GM21576 (cell line): Measurements from ENCODE around the gene FNTB.

Experiments used
- ATAC-seq: cut with Tn5 transposase; IDR thresholded peaks from one replicate; pipeline ENCODE4 v1.9.1; 2021; ENCODE audit warnings: mild to moderate bottlenecking, moderate library complexity; ENCODE audit not compliant: unreplicated experiment

The FNTB gene

DNA sequence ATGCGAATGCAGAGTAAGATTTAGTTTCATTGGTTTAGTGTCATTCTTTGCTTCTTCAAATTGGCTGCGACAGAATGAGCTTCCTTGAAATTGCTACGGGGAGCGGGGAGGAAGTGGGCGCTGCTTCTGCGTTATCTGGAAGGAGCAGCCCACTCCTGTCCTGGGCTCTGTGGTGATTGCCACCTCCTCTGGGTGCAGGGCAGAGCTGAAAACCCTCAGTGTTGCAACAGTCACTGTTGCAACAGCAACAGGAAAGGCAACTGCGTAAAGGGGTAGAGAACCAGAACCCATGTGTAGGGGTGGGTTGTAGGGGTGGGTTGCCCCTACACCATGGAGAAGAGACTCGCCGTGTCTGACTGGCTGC, 57.9 kb downstream of the FNTB start:
- no peak for ATAC-seq

DNA sequence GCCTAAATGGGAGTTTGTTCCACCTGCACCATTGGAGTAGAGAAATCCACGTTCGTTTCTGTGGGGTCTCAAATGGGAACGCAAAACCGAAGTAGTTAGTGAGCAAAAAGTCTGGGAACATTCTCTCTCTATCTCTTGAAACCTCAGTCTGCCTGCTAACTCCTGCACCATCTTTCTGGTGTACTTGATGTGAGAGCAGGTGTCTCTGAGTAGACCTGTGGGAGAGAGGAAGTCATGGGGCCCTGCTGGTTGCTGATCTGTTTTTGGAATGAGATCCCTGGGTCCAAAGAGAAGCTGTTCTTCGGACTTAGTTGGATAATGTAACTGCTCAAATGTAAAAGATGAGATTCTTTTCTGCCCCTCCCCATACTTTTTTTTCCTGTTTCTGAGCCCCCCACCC, 58.3 kb downstream of the FNTB start:
- no peak for ATAC-seq

DNA sequence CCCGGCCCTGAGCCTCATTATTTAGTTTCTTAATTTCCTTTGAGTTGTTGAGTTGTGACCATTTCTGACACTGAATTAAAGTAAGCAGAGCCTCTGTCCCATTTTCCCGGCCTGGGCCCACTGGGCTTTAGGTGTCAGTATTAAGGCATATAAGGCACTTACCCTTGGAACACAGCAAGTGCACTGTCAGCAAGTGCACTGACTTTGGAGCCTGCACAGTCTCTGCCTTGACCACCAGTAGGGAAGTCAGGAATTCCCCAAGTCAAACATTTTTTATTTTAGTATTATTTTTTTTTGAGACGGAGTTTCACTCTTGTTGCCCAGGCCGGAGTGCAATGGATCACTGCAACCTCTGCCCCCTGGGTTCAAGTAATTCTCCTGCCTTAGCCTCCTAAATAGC, 59.0 kb downstream of the FNTB start:
- ATAC-seq: no peak

DNA sequence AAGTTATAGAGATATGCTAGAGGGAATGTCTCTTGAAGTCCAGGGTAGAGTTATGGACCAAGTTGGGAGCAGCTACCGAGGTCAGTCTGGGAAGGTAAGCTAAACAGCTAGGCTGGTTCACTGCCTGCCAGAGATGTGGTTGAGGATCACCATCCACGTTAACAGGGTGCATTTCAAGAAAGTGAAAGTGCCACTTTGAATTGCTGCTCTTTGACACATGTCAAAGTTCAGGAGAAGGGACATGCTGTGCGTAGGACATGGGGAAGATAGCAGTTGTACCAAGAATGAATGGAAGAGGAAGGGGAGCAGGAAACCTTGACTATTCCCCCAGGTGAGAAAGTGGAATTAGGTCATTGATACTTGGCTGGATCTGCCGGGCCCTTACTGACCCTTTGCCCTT, 66.1 kb downstream of the FNTB start:
- ATAC-seq: no peak

DNA sequence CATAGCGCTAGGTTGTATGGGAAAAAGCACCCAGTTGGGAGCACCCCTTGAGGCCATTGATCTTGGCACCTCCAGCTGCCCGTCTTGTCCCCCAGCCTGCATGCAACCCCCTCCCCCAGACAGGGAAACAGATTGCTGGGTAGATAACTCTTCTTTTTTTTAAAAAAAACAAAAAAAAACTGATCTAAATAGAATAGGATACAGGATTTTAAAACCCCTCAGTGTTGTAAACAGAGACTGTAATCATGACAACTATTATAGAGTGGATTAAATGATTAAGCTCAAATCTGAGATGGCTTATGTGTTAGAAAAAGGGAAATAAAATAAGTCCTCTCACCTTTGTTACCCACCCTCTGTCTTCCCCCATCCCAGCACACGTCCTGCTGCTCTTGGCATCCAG, 66.8 kb downstream of the FNTB start:
- ATAC-seq: no peak

DNA sequence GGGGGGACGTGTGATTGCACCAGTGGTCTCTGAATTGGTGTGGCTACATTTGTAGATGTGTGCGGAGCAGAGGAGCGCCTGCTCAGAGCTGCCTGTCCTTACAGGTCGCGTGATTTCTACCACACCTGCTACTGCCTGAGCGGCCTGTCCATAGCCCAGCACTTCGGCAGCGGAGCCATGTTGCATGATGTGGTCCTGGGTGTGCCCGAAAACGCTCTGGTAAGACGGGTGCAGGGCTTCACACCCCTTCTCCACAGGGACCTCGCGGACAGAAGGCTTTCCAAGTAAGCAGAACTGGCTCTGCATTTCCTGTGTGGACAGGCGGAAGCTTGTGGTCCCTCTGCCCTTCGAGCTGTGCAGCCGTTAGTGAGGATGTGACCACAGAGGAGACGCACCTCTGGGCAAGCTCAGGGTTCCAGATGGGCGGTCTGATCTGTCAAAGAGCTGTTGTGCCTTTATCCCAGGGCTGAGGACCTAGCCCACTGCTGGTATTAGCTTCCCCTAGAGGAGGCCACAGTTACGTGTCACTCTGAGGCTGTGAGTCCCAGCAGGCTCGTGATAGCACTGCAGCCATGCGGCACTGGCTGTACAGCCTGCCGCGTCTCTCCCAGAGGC, 67.9 kb downstream of the FNTB start:
- no peak for ATAC-seq

DNA sequence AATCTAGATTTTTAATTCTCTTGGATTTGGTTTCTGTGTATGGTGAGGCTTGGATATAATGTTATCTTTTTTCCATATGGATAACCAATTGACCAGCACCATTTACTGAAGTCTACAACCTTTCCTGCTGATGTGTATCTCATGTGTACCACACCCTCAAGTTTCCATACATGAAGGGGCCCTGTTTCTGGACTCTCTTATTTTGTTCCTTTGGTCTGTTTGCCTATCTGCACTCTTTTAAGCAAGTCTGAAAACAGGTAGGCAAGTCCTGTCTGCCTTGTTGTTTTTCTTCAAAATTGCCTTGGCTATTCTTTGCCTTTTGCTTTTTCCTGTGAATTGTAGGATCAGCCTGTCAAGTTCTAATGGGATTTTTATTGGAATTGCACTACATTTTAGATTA, 71.0 kb downstream of the FNTB start:
- no peak for ATAC-seq

DNA sequence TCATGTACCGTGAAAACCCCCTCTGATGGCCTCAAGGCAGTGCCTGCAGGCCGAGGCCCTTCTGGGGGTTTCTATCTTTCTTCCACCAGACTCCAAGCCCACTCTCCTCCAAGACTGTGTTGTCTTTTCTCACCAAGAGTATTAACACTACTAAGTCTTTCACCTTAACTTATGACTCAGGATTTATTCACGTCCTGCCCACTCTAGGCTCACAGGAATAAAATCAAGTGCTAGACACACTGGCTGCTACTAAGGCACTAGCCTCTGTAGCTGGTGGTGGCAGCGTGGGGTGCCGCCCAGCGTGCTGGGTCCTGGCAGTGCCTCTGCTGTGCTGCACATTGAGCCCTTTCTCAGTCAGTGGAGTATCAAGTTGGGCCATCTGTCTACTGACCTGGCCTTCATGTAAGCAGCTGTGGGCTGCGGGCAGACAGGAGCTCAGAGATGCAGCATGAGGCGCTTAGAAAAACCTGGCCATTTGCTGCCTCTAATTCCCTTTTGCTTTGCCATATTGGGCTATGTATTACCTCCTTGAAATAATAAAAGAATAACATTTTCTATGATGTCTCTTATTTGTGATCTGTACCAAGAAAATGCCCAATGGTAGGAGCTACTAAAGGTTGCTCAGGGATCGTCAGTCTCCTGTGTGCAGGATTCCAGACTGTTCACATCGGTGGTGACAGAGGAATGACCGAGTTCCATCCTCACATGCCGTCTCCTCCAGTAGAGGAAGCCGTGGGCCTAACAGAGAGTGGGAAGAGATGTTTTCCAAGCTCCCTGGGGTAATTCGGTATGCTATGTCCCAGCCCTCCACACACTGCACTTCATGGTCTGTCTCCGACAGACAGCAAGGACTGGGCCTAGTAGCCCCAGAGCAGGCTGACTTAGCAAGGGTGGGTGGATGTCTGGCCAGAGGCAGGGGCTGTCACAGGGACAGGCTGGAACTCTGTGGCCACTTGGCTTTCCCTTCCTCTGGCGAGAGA, 75.7 kb downstream of the FNTB start:
- no peak for ATAC-seq

DNA sequence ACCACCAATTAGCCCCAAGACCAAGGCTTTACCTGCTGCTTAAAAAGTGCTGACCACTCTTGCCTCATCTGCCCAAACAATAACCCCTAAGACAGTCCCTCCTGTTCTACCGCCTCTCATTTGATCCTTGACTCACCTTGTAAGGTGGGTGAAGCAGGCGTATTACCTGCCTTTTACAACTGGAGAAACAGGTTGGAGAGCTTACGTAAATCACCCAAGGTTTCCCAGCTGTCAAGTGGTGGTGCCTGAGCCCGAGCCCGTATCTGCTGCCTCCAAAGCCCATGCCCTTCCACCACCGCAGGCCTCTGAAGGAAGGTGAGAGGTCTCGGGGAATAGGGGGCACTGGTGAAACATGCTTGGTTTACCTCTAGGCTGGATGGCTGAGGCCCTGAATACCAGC, 79.0 kb downstream of the FNTB start:
- no peak for ATAC-seq

DNA sequence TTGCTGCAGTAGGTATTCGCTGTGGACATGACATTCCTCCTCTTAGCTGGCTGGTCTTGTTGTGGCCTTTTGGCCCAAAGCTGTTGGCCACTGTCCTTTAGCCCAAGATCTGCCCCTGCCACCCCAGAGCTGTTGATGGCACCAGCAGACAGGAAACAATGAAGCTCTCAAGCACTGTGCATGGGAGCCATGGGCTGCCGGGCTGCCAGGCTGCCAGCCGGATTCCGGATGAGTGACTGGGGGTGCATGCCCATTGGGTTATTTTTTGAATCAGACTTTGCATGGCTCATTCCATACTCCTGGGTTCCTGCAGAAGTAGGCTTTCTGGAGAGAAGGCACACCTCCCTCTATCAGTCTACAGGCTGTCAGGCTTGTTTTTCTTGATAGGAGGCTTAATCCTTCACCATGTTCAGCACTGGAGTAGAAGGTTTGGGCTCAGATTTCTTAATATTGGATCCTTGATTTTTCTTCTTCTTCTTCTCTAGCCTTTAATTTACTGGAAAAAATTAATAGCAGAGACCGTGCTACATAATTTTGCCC, 83.2 kb downstream of the FNTB start:
- ATAC-seq: no peak

DNA sequence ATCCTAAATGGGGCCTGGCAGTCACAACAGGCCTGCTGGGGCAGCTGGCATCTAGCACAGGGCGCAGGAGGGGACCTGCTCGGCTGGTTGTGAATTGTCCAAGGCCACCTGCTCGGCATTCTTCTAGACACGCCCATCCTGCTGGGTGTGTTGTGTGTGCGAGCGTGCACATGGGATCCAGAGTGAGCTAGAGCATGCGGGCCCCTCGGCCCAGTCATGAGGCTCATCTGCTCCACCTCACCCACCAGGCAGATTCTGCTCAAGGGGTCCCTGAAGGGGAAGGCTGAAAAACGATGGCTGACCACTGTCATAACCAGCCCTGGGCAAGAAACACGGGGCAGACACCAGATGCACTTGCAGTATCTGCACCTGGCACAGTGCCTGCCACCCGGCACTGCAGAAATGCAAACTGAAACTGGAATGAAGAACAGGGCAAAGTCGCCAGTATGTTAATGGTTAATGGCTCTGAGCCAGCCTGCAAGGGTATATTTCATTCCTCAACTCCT, 83.8 kb downstream of the FNTB start:
- no peak for ATAC-seq

DNA sequence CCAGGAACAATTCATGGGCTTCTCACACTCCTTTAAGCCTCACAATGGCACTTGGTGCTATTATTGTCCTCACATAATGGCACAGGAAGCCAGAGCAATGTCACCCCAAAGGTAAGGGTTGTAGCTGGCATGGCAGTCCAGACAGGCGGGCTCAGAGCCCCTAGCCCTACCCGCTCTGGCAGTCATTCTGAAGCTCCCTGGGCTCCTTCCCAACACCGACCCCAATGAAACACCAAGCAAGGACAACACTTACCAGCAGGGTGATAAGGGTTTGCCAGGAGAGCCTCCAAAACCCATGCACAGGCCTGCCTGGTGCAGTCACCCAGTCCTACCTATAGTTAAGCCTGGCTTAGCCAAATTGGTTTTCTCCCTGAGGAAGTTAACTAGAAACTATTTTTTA, 84.8 kb downstream of the FNTB start:
- ATAC-seq: no peak

DNA sequence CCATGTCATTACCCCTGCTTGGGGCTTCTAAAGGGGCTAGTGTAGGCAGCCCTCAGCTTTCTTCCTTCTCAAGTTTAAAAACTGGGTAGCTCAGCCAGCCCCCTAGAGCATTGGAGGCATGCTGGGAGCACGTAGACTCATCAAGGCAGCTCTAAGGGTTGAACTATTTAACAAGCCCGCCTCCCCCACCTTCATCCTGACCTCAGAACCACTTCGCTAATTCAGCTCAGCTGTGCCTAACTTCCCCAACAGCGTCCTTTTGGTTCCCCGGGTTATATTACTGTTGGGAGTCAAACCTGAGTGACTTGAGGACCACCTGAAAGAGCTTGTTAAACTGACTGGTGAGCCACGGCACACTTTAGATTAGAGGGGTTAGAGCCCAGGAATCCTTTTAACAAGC, 85.6 kb downstream of the FNTB start:
- ATAC-seq: no peak

DNA sequence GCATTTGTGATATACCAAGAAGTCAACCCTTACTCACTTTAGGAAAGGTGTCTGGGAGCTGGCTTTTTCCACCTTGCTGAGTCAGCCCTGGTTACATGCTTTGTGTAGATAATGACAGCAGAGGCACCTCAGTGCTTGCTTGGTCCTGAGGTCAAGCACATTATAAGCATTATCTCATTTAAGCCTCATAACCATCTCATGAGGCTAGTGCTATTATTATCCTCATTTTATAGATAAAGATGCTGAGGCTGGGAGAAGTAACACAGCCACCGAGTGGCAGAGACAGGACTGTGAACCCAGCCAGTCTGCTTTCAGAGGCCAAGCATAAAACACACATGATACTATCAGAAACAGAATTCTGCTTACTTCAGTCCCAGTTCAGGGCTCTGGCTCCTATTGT, 86.2 kb downstream of the FNTB start:
- no peak for ATAC-seq

DNA sequence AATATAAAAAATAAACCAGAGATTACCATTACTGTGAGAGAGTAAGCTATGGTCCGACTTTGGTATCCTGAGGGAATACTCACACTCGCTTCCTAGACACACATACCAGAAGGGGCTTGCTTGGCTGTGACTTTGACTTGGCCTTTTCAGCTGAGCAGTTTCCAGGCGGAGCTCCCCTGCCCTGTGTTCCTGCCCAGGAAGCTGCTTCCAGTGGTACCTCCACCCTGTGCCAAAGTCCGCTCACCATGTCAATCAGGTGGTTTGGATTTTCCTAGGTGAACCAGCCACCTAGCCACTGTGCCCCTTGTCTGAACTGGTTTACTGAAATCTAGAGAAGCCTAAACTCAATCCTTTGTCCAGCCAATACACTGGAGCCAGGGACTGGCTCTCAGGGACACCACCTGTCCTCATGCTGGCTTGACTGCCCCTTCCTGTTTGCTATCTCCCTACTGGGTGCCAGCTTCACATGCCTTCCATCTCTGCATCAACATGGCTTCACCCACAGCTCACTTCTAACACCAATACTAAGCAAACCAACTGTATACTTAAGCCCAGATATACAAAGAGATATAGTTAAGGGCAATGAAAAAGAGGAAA, 87.0 kb downstream of the FNTB start:
- no peak for ATAC-seq

DNA sequence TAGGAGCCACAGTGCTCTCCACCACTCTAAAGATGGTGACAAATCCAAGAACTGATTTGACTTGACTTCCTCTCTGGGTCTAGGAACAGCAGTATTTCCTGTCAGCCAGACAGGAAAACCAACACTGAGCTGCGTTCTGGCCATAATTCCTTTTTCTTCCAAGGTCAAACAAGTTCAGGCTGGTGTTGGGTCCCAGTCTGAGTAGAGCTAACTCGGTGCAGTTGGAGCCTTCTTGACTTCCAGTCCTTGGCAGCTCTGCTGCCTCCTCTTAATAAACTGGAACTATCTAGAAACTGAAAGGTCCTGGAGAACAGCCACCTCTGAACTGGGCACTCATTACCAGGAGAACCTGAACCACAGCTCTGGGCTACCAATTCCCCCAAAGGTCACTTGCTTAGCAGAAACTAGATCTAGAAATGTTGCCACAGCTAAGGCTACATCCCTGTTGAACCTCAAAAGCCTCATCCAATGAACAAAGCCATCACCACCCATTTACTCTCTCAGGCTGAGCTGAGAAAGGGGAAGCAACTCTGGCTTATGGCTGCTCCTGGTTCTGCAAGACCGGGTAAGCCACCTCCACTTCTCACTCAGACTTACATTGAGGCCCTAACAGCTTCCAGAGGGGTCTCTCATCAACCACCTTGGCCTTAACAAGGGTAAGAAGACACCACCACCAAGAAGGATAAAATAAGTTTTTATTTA, 87.9 kb downstream of the FNTB start:
- ATAC-seq: no peak

DNA sequence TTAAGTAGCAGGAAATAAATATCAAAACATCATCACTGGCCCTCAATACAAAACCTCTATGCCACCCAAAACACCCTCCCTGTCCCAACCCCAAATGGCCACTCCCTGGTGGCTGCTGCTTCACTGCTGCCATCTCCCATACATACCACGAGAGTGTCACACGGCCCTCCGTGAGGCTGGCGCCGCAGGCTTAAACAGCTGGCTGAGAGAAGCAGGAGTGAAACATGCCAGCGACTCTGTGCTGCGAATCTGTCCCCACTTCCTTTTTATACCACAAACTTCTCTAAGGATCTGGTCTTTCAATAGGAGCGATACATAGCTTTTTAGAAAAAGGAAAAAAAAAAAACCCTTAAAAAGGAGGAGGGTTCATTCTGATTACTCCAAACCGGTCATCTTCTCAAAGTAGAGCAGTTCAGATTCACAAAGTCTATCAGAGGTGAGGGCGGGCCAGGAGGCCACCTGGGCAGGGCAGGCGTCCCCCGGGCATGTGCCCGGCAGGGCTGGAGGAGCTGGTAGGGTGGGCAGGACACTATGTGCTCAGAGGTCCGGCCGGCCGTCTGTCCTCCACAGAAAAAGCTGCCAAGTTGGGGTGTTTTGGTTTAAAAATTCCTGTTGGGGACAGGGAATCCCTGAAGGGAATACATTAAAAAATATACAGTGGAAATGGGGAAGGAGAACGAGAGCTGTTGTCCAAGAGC, 89.1 kb downstream of the FNTB start:
- no peak for ATAC-seq

DNA sequence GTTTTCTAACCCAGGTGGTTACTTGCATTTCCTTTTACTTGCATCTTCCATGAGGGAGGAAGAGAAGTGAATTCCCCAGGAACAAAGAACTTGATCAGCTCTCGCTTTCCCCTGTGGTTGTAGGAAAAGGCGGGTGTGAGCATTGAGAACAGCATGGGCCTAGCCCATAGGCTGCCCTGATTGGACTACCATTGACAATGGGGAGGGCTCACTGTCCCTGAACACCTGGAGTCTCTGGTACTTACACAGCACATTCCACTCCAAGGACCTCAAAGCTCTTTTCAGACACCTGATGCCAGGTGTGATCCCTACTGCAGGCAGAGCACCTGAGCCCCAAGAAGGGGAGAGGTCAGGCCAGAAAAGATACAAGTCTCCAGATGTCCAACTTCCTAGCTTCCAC, 90.6 kb downstream of the FNTB start:
- no peak for ATAC-seq

DNA sequence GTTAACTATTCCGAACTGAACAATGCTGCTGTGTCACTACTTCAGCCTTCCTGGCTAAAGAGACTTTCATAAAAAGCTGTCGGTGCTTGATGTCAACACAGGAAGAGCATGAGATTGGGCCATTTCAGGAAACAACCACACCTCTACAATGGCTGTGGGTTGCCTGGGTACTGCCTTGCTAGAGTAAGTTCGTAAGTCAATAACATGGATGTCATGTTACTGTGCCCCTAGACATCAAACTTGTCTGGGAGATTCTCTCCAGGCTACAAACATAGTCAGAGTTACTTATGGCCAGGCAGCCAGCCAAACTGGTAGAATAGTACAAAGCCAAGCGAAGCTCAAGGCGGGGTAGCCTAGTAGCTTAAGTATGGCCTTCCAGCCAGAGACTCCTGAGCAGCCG, 92.5 kb downstream of the FNTB start:
- no peak for ATAC-seq

DNA sequence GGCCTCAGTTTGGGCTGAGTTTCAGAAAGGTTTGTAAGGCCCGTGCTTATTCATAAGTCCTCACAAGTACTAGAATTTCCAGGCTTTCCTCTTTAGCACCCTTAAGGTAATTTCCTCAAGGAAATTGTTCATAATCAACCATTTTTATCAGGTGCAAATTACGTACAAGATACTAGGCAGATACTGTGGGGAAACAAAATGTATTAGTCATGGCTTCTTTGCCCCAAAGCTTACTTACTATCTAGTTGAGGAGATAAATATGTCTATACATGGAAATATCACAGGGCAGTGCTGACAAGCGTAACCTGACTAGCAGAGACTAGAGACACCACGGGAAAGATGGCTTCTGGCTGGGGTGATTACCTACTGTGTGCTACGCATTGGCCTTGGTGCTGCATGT, 93.1 kb downstream of the FNTB start:
- no peak for ATAC-seq
